H1 (cell line): ENCODE data around the gene MICU1. TPM values are rescaled to one million over a fixed set of nuclear protein-coding genes. Genes with fewer than 3 reads are reported as not detected.

Experiments
- ASH2L ChIP-seq: fragments of 200-600, 300-600 bp; sonication (generic); IDR thresholded peaks from one replicate; pipeline ENCODE4 v1.7.1; 2017; ENCODE audit warnings: low read length
- BRCA1 ChIP-seq: IDR thresholded peaks from 2 replicates; pipeline ENCODE4 v1.6.1; 2012; ENCODE audit warnings: low read depth, low read length, improper control_type of control experiment
- CEBPB ChIP-seq: IDR thresholded peaks from 2 replicates; pipeline ENCODE4 v1.6.1; 2012; ENCODE audit warnings: low read depth, low read length
- EZH2 ChIP-seq: fragments of 200-600 bp; sonication (generic); IDR thresholded peaks from 2 replicates; pipeline ENCODE4 v1.7.1; 2012; ENCODE audit warnings: low read depth, mild to moderate bottlenecking, moderate library complexity, low read length, inconsistent platforms; ENCODE audit not compliant: severe bottlenecking
- GTF2F1 ChIP-seq: IDR thresholded peaks from 2 replicates; pipeline ENCODE4 v1.6.1; 2012; ENCODE audit warnings: low read depth, low read length, improper control_type of control experiment, borderline replicate concordance
- JUND ChIP-seq: IDR thresholded peaks from 2 replicates; pipeline ENCODE4 v1.6.1; 2011; ENCODE audit warnings: mild to moderate bottlenecking, improper control_type of control experiment, low read length
- NANOG ChIP-seq: IDR thresholded peaks from 2 replicates; pipeline ENCODE4 v1.6.1; 2011; ENCODE audit warnings: low read length, low read depth, mild to moderate bottlenecking, inconsistent platforms; ENCODE audit not compliant: insufficient read depth, poor library complexity, severe bottlenecking
- POLR2A ChIP-seq, 2 experiments: IDR thresholded peaks; 1 replicate in 1 of 2; 2 replicates in 1 of 2; pipeline ENCODE4 v1.6.1; 2011; ENCODE audit warnings: low read depth in 2 of 2, low read length in 2 of 2, mild to moderate bottlenecking in 2 of 2; ENCODE audit errors: control extremely low read depth in 1 of 2
- RAD21 ChIP-seq, 2 experiments: IDR thresholded peaks in 1 of 2; conservative IDR thresholded peaks in 1 of 2; 2 replicates each; pipeline ENCODE4 v1.6.1; 2011; ENCODE audit warnings: low read depth in 2 of 2, low read length in 2 of 2, improper control_type of control experiment in 1 of 2, inconsistent platforms in 1 of 2, mild to moderate bottlenecking in 1 of 2, moderate library complexity in 1 of 2
- RBBP5 ChIP-seq: IDR thresholded peaks from 2 replicates; pipeline ENCODE4 v1.7.1; 2012; ENCODE audit warnings: low read depth, mild to moderate bottlenecking, inconsistent platforms, low read length, moderate library complexity, borderline replicate concordance
- RNF2 ChIP-seq: fragments of 200-900, 300-1000 bp; sonication (generic); IDR thresholded peaks from 2 replicates; pipeline ENCODE4 v1.7.1; 2016; ENCODE audit warnings: borderline replicate concordance, low read depth, mild to moderate bottlenecking, antibody characterized with exemption, low read length; ENCODE audit not compliant: poor library complexity, severe bottlenecking; ENCODE audit errors: missing control alignments
- SIN3A ChIP-seq, 2 experiments: IDR thresholded peaks in 1 of 2; conservative IDR thresholded peaks in 1 of 2; 2 replicates each; pipeline ENCODE4 v1.6.1; 2011 to 2012; ENCODE audit warnings: low read length in 2 of 2, improper control_type of control experiment in 1 of 2, low read depth in 1 of 2, mild to moderate bottlenecking in 1 of 2
- SP1 ChIP-seq: IDR thresholded peaks from 2 replicates; pipeline ENCODE4 v1.6.1; 2011; ENCODE audit warnings: low read depth, low read length
- SP2 ChIP-seq: IDR thresholded peaks from 2 replicates; pipeline ENCODE4 v1.6.1; 2012; ENCODE audit warnings: mild to moderate bottlenecking, low read length, inconsistent platforms
- SUZ12 ChIP-seq: fragments of 200-600 bp; sonication (generic); IDR thresholded peaks from 2 replicates; pipeline ENCODE4 v1.6.1; 2012; ENCODE audit warnings: mild to moderate bottlenecking, inconsistent platforms, low read length, moderate library complexity, mixed read lengths
- TCF12 ChIP-seq: IDR thresholded peaks from 2 replicates; pipeline ENCODE4 v1.6.1; 2011; ENCODE audit warnings: low read depth, mild to moderate bottlenecking, low read length
- YY1 ChIP-seq: IDR thresholded peaks from 2 replicates; pipeline ENCODE4 v1.6.1; 2011; ENCODE audit warnings: low read depth, mild to moderate bottlenecking, low read length
- ZNF274 ChIP-seq: IDR thresholded peaks from 2 replicates; pipeline ENCODE4 v1.7.0; 2012; ENCODE audit warnings: low read length, borderline replicate concordance; ENCODE audit errors: extremely low read depth
- polyA plus RNA-seq, 7 experiments: library from polyadenylated mRNA; depleted of rRNA in 3 of 7; stranded (reverse) in 5 of 7; unstranded in 2 of 7; fragments of >200 nt in 5 of 7; fragments of 200-250 nt in 2 of 7; gene quantifications; 1 replicate in 5 of 7; 2 replicates in 1 of 7; 4 replicates in 1 of 7; pipeline versions ENCODE4 v1.2.1 to v1.2.3, GENCODE V29; 2011 to 2013; ENCODE audit warnings: missing spikeins in 2 of 7, mixed read lengths in 2 of 7
- total RNA-seq: library from RNA; stranded (reverse); fragmentation: NEBNext Ultra II Directional; extraction: Animal tissue kit (Norgen Biotek cat#: 25700); gene quantifications from 2 replicates; pipeline ENCODE4 v1.2.1, GENCODE V29; 2021
- TF ChIP-seq, protein P1 (sequence below): IDR thresholded peaks from 2 replicates; pipeline ENCODE4 v1.6.1; 2012; ENCODE audit warnings: low read length, inconsistent platforms
- TF ChIP-seq, protein P2 (sequence below): IDR thresholded peaks from 2 replicates; pipeline ENCODE4 v1.6.1; 2012; ENCODE audit warnings: inconsistent platforms

The MICU1 gene
- total and polyA plus RNA-seq, 2 of the 8 experiments (the other 6 are each of a cell fraction or from before 2014, with no cell fraction given) = 18.0 to 36.7 TPM

DNA sequence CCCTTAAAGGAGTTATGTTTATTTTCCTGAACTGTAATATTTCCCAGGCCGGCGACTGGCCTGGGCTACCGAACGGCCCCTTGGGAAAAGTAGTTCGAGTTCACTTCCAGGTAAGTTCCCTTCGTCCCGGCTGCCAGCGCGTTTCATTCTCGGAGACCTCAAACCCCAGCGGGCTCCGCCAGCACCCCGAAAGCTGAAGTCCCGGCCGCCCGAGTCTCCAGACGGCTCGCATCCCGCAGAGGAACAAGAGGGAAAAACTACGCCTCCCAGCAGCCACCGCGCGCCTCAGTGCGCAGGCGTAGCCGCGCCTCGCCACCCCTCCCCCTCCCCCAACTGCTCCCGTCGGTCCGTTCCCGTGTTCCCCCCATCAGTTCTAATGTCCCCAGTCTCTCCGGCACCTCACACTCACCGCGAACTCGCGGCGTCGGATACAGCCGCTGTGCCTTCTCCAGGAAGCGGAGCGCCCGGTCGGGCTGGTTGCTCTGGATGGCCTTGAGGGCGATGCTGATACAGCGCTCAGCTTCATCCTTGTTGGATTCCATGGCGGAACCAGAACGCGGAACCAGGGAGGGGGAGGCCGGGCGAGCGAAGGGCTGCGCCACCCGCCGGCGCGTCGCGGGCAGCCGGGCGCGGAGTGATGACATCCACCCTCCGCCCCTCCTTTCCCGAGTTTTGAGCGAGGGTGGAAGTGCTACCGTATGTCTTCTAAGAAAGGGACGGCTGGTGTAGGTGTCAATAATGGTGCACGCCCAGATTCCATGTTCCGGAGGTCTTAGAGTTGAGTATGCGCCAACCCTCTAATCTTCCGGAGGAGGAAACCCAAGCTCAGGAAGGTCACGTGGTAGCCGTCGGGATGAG, 271.3 kb downstream of the MICU1 start, which contains the start of gene DNAJB12 (continued):
- TF ChIP-seq, protein P1, sequence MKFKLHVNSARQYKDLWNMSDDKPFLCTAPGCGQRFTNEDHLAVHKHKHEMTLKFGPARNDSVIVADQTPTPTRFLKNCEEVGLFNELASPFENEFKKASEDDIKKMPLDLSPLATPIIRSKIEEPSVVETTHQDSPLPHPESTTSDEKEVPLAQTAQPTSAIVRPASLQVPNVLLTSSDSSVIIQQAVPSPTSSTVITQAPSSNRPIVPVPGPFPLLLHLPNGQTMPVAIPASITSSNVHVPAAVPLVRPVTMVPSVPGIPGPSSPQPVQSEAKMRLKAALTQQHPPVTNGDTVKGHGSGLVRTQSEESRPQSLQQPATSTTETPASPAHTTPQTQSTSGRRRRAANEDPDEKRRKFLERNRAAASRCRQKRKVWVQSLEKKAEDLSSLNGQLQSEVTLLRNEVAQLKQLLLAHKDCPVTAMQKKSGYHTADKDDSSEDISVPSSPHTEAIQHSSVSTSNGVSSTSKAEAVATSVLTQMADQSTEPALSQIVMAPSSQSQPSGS = peak; percentile 63; the same call in 1 of the 2 replicates
- TF ChIP-seq RAD21 (IDR thresholded peaks at IDR 0.05 in 1 of 2, conservative IDR thresholded peaks at IDR 0.05 in 1 of 2; ENCODE audit: low read depth in 2 of 2, low read length in 2 of 2) (0 out of 4 replicates have a peak, but pooled peaks of 1 of the 2 experiments have one; percentile 2), BRCA1 (no peak), RBBP5 (peak; percentile 91; the same call in 1 of the 2 replicates), NANOG (no peak), SUZ12 (no peak), YY1 (peak; percentile 85), SIN3A (conservative IDR thresholded peaks at IDR 0.05 in 1 of 2, IDR thresholded peaks at IDR 0.05 in 1 of 2; ENCODE audit: low read depth in 1 of 2, low read length in 2 of 2) (peak in 1 of 2 experiments; percentile 94; a peak in 2 of 4 replicates), RNF2 (no peak), POLR2A (IDR thresholded peaks at IDR 0.05; ENCODE audit: control extremely low read depth in 1 of 2, low read depth in 2 of 2, low read length in 2 of 2) (peak; percentile 87 to 95), GTF2F1 (no peak), SP2 (no peak), EZH2 (no peak), SP1 (peak; percentile 80), JUND (peak; percentile 51), ASH2L (peak; percentile 99), ZNF274 (no peak), CEBPB (peak; percentile 16; the same call in 1 of the 2 replicates), TCF12 (0 out of 2 replicates have a peak, but pooled peaks have one; percentile 23)
- TF ChIP-seq, protein P2, sequence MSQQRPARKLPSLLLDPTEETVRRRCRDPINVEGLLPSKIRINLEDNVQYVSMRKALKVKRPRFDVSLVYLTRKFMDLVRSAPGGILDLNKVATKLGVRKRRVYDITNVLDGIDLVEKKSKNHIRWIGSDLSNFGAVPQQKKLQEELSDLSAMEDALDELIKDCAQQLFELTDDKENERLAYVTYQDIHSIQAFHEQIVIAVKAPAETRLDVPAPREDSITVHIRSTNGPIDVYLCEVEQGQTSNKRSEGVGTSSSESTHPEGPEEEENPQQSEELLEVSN = peak; percentile 45
